GM06990 (cell line): ENCODE results near the gene GRAMD1A.
A peak's percentile ranks its signal among the peaks of the same experiment; 100 is the strongest.

ENCODE experiments used
- DNase-seq: peaks from one replicate; pipeline ENCODE4 v3.0.0-alpha.2; 2011; ENCODE audit not compliant: insufficient read length; ENCODE audit errors: extremely low read depth
- H3K27me3 ChIP-seq: replicated peaks from 2 replicates; pipeline ENCODE4 v1.6.0; 2011; ENCODE audit warnings: low read length; ENCODE audit not compliant: control insufficient read depth, insufficient read depth
- H3K36me3 ChIP-seq: 2 replicates; pipeline ENCODE4 v1.5.1; 2011; ENCODE audit warnings: low read length; ENCODE audit not compliant: control insufficient read depth, insufficient read depth
- H3K4me3 ChIP-seq: replicated peaks from 2 replicates; pipeline ENCODE4 v1.5.1; 2011; ENCODE audit warnings: low read depth, mild to moderate bottlenecking, control low read depth, low read length
- CTCF ChIP-seq: IDR thresholded peaks from 2 replicates; pipeline ENCODE4 v1.5.1; 2011; ENCODE audit warnings: low read length, control low read depth, mild to moderate bottlenecking, inconsistent platforms; ENCODE audit not compliant: insufficient read depth, poor library complexity, severe bottlenecking

The GRAMD1A gene

GRCh38 chr19:34999498-35000337 is at the start of gene GRAMD1A:
TSS of gene GRAMD1A (plus strand) at chr19:35000323. CDS start at chr19:35000479, 156 bp downstream.
- no peak for TF ChIP-seq CTCF
- peak within 1 kb of the TSS; percentile 84 for H3K4me3 ChIP-seq
- H3K27me3 ChIP-seq, result no peaks in the 10 kb centered on the region
- DNase-seq, result peak; percentile 85
- peaks cover 8% of the 10 kb centered on the region for H3K36me3 ChIP-seq

GRCh38 chr19:34953092-34953491 is 47.0 kb upstream of the GRAMD1A start:
- DNase-seq, result no peak
- Histone ChIP-seq H3K4me3 (no peak overlapping the region), H3K27me3 (no peaks in the 10 kb centered on the region), H3K36me3 (peaks cover 3% of the 10 kb centered on the region; the same call in 1 of the 2 replicates)
- TF ChIP-seq CTCF, result no peak

- Histone ChIP-seq H3K36me3 (peaks cover 22% of the 10 kb centered on the region), H3K4me3 (no peak overlapping the region), H3K27me3 (no peaks in the 10 kb centered on the region)
- TF ChIP-seq CTCF, result no peak
- no peak for DNase-seq
Observed at GRCh38 chr19:34957830-34958751, 42.0 kb upstream of the GRAMD1A start.

GRCh38 chr19:34959021-34959420 is 41.1 kb upstream of the GRAMD1A start:
- H3K36me3 ChIP-seq, result peaks cover 22% of the 10 kb centered on the region
- H3K27me3 ChIP-seq, result no peaks in the 10 kb centered on the region
- no peak overlapping the region for H3K4me3 ChIP-seq
- no peak for TF ChIP-seq CTCF
- DNase-seq, result peak; percentile 13

GRCh38 chr19:34960103-34960805 is 39.9 kb upstream of the GRAMD1A start:
- no peak for TF ChIP-seq CTCF
- H3K36me3 ChIP-seq, result peaks cover 22% of the 10 kb centered on the region
- H3K27me3 ChIP-seq, result no peaks in the 10 kb centered on the region
- H3K4me3 ChIP-seq, result no peak overlapping the region
- DNase-seq, result no peak
